SHP77 (cell line): Measurements from ENCODE around the gene CSK.
A peak's percentile ranks its signal among the peaks of the same experiment; 100 is the strongest.

Experiments used
- DNase-seq, 2 experiments: peaks; one replicate each; lab custom pipeline; 2025; lab: John Stamatoyannopoulos, UW

The CSK gene

DNA sequence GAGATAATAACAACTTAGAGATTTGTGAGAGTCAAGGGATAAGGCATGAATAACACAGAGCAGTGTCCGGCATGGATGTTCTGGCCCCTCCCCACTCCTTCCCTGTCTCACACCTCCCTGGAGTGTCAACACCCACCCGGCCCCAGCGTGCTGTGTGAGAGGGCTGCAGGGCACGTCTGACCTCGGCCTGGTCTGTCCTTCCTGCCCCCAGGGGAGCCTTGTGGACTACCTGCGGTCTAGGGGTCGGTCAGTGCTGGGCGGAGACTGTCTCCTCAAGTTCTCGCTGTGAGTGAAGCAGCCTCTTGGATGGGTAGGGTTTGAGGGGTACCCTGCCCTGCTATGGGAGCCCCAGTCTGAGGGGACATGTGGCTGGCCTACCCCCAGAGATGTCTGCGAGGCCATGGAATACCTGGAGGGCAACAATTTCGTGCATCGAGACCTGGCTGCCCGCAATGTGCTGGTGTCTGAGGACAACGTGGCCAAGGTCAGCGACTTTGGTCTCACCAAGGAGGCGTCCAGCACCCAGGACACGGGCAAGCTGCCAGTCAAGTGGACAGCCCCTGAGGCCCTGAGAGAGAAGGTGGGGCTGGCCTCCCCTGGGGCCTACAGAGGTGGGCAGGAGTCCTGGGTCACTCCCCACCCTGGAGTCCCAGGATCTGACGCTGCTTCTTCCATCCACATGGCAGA, 19.6 kb downstream of the CSK start:
- no peak for DNase-seq

DNA sequence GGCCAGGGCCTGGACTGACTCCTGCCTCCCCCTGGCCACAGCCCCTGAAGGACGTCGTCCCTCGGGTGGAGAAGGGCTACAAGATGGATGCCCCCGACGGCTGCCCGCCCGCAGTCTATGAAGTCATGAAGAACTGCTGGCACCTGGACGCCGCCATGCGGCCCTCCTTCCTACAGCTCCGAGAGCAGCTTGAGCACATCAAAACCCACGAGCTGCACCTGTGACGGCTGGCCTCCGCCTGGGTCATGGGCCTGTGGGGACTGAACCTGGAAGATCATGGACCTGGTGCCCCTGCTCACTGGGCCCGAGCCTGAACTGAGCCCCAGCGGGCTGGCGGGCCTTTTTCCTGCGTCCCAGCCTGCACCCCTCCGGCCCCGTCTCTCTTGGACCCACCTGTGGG, 20.4 kb downstream of the CSK start:
- DNase-seq = no peak

DNA sequence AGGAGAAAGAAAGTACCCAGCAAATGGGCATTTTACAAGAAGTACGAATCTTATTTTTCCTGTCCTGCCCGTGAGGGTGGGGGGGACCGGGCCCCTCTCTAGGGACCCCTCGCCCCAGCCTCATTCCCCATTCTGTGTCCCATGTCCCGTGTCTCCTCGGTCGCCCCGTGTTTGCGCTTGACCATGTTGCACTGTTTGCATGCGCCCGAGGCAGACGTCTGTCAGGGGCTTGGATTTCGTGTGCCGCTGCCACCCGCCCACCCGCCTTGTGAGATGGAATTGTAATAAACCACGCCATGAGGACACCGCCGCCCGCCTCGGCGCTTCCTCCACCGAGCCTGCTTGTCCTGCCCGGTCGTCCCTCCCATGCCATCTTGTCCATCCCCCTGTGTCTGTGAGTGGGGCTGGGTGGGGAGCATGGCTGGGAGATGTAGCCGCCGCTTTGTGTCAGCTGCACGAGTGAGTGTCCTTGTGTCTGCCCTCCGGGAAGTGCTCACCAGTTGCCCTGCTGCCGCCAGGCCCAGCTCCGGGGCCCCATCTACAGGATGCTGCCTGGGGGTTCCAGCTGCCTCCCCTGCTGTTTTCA, 21.1 kb downstream of the CSK start:
- no peak for DNase-seq

- no peak for DNase-seq
Observed at GRCh38 chr15:74804935-74805334, 23.1 kb downstream of the CSK start.

DNA sequence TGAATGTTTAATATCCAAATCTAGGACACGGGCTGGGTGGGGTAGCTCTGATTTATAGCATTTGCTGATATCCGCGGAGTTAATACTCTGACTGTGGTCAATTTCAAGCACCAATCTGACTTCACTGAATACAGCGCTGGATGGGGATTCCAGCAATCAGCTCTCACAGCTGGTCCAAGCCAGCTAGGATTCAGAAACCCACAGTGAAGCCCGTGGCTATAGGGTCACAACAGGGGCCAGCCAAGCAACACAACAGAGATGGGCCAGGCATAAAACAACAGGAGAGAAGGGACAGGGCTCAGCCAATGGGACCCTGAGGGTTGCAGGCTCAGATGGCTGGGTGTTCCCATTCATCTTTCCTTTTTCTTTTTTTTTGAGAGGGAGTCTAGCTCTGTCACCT, 25.4 kb downstream of the CSK start:
- DNase-seq = no peak

DNA sequence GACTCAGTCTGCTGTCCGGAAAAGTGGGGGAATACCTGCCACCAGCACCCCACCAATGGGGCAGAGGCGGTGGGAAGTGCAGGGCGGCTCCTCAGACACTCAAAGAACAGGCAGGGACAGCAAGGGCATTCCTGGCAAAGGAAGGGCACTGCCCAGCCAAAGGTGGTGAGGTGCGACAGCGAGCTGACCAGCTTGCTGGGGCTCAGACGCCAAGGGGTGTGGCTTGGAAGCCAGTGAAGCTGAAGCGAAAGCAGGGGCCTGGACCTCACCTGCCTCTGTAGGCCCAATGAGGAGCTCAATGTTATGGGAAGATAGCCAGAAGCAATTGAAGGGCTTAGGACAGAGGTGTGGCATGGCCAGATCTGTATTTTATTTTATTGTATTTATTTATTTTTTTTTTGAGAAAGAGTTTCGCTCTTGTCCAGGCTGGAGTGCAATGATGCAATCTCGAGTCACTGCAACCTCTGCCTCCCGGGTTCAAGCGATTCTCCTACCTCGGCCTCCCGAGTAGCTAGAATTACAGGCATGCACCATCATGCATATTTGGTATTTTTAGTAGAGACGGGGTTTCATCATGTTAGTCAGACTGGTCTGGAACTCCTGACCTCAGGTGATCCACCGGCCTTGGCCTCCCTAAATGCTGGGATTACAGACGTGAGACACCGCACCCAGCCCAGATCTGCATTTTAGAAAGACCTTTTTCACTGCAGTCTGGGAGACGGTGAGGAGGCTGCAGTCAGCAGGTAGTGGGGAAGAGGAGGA, 26.4 kb downstream of the CSK start:
- peak; percentile 18 to 27 for DNase-seq

- DNase-seq = no peak
Observed at GRCh38 chr15:74808840-74809229, 27.0 kb downstream of the CSK start.

DNA sequence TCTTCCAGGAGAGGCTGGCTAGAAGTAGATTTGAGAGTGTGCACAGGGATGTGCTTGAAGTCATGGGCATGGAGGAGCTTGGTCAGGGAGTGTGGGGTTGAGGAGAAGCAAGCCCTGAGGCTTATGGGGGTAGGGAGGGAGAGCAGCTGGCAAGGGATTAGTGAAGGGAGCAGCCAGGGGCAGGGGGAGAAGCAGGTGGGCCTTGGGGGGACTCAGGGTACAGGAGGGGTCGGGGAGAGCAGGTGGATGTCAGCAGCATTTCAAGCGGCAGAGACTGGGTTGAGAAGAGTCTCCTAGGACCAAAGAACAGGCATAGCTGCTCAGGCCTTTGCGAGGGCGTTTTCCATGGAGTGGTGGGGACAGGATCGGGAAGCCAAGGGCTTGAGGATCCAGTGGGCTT, 27.4 kb downstream of the CSK start:
- no peak for DNase-seq

DNA sequence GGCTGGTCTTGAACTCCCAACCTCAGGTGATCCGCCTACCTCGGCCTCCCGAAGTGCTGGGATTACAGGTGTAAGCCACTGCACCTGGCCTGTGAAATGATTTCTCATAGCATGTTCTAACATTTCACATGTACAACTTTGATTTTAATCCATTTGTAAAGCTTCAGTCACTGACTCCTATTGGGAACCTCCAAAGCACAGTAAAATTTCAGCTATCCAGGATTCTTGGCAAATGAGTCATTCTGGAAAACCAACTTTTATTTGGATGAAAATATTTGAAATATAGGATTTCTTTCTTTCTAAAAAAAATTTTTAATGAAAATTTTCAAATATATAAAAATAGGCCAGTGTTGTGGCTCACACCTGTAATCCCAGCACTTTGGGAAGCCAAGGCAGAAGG, 28.1 kb downstream of the CSK start:
- DNase-seq = no peak

- no peak for DNase-seq
Observed at GRCh38 chr15:74812533-74812932, 30.7 kb downstream of the CSK start, which contains the start of gene LMAN1L. LMAN1L (plus strand) TSS chr15:74812835; CDS start chr15:74812855, 20 bp downstream.

- DNase-seq = peak in 1 of 2 experiments; percentile 31
Observed at GRCh38 chr15:74815121-74815934, 33.4 kb downstream of the CSK start.

GRCh38 chr15:74815961-74816360, 34.1 kb downstream of the CSK start:
- no peak for DNase-seq

DNA sequence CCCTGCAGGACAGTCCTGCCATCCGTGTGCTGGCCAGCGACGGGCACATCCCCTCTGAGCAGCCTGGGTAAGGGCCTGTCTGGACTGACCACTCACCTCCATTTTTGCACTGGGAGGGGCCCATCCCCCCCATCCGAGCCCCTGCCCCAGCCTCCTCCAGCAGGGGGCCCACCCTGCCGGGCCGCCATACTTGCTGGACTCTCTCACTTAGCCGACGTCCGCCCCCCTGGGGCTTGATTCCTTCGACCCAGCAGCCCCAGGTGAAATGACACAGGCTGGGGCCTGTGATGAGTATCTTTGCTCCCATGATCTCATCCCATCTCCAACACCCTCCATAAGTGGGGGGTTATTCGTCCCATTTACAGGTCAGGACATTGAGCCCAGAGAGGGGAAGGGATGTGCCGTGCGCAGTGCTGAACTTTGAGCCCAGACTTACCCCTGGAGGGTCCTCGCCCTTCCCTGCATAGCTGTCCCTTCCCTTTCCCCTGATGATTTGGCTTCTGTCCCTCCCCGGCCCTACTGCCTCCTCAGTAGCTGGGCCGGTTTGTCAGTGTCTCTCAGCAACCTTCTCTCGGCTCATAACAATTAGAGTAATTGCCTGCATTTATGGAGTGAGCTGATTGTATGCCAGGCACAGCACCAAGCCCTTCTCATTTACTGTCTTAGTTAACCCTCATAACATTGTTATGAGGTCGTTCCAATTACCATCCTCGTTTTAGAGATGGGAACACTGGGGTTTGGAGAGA, 34.9 kb downstream of the CSK start:
- no peak for DNase-seq

- peak; percentile 38 to 44 for DNase-seq
Observed at GRCh38 chr15:74817370-74817737, 35.5 kb downstream of the CSK start.

DNA sequence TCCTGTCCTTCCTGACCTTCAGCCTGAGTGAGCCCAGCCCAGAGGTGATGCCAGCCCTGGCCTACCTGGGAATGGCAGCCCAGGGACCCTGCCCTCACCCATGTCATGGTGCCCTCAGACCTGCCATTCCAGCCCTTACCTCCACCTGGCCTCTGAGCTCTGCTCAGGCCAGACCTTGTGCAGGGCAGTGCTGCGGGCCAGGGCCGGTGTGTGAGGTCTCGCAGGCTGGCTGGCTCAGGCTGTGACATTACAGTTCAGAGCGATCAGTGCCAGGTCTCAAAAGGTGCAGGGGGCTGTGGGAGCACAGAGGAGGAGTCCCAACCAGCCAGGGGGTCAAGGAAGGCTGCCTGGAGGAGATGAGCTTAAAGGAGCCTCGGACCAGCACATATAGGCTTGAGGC, 38.2 kb downstream of the CSK start:
- no peak for DNase-seq

GRCh38 chr15:74821091-74821789, 39.4 kb downstream of the CSK start:
- no peak for DNase-seq

DNA sequence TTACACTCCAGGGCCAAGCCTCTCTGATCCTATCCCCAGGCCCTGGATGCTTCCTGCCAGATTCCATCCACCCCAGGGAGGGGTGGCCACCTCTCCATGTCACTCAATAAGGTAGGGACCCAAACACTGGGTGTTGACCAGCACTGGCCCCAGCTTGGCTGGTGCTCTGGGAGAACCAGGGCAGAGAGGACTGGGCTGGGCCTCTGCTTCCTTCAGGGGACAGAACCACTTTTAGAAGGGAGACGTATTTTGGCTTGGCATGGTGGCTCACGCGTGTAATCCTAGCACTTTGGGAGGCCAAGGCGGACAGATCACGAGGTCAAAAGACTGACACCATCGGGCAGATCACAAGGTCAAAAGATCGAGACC, 39.9 kb downstream of the CSK start:
- no peak for DNase-seq

- no peak for DNase-seq
Observed at GRCh38 chr15:74822233-74822632, 40.4 kb downstream of the CSK start.

GRCh38 chr15:74823324-74823723, 41.4 kb downstream of the CSK start:
- no peak for DNase-seq

- DNase-seq = no peak
Observed at GRCh38 chr15:74824976-74825375, 43.1 kb downstream of the CSK start.

GRCh38 chr15:74825866-74826265, 44.0 kb downstream of the CSK start:
- DNase-seq = no peak
